ENCODE results near the gene SH3PXD2B. TPM values are rescaled to one million over a fixed set of nuclear protein-coding genes. Genes with fewer than 3 reads are reported as not detected.

SH3PXD2B gene
- total RNA-seq, 1 experiment from 2014 or later, result 27.5 TPM

DNA sequence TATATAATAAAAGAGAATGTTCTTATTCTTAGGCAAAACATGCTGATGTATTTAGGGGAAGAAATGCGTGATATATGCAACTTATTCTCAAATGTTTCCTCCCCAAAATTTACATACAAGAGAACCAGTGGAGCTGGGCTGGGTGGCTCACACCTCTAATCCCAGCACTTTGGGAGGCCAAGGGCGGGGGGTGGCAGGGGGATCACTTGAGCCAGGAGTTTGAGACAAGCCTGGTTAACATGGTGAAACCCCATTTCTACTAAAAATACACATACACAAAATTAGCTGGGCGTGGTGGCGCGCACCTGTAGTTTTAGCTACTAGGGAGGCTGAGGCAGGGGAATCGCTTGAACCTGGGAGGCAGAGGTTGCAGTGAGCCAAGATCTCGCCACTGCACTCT is 143.3 kb downstream of the SH3PXD2B start (continued):
- TF ChIP-seq YY1 (IDR thresholded peaks at IDR 0.05; ENCODE audit: extremely low read depth, insufficient replicate concordance, low read depth, low read length) (no peak), TCF7L2 (IDR thresholded peaks at IDR 0.05; ENCODE audit: borderline replicate concordance, extremely low read depth, insufficient read depth, insufficient read length) (no peak), FOSL1 (IDR thresholded peaks at IDR 0.05; ENCODE audit: low read depth) (no peak), EZH2 (IDR thresholded peaks at IDR 0.05) (no peak), CEBPB (IDR thresholded peaks at IDR 0.05; ENCODE audit: low read depth) (no peak), SIN3A (IDR thresholded peaks at IDR 0.05; ENCODE audit: low read depth) (no peak), RAD21 (IDR thresholded peaks at IDR 0.05; ENCODE audit: low read depth) (no peak)

GRCh38 chr5:172305380-172305779 is 148.9 kb downstream of the SH3PXD2B start:
- DNase-seq (ENCODE audit: low read depth, low spot score) (no peak), ATAC-seq (no peak)
- no peak overlapping the region for H3K4me2 ChIP-seq (ENCODE audit: low read length)
- intact Hi-C loops (cut with micrococcal nuclease), result no loop called here
- 0 out of 4 replicates have a peak, but pooled peaks cover 0 to 4% of the 10 kb centered on the region in 2 experiments for H3K9me3 ChIP-seq (ENCODE audit: control insufficient read depth in 1 of 2, insufficient read depth in 1 of 2, low read depth in 1 of 2, low read length in 2 of 2)
- CTCF ChIA-PET, result no interaction called here
- no TSS peak for BruUV-seq (replicated peaks)
- no peaks in the 10 kb centered on the region for H3K36me3 ChIP-seq (ENCODE audit: control insufficient read depth in 1 of 2, insufficient read depth in 2 of 2, low read length in 2 of 2)
- H3K79me2 ChIP-seq (ENCODE audit: insufficient read depth, low read length), result no peaks in the 10 kb centered on the region
- POLR2A ChIA-PET, result interaction anchor here (2.7 kb wide), 1 partner anchor 12 kb away, joined by 6 read pairs; no protein-coding TSS in a partner anchor
- H3K9ac ChIP-seq (ENCODE audit: low read length), result no peak overlapping the region
- no peaks in the 10 kb centered on the region for H3K27me3 ChIP-seq (ENCODE audit: insufficient read depth, low read length)
- H2AFZ ChIP-seq (ENCODE audit: low read depth, low read length, poor library complexity, severe bottlenecking), result no peak overlapping the region
- H3K4me3 ChIP-seq (replicated peaks in 1 of 2; ENCODE audit: low read depth in 1 of 2, low read length in 2 of 2), result no peak overlapping the region
- no peaks in the 10 kb centered on the region for H3K9me2 ChIP-seq (ENCODE audit: insufficient read depth)
- peaks cover 12 to 19% of the 10 kb centered on the region in 2 experiments for H3K4me1 ChIP-seq (ENCODE audit: control insufficient read depth in 1 of 2, insufficient read depth in 2 of 2, low read length in 2 of 2)
- TF ChIP-seq POLR2A (IDR thresholded peaks at IDR 0.05; ENCODE audit: borderline replicate concordance, extremely low read depth, insufficient read depth, insufficient read length), result no peak
- TF ChIP-seq SRF (IDR thresholded peaks at IDR 0.05; ENCODE audit: low read depth), result no peak
- no peak for TF ChIP-seq YY1 (IDR thresholded peaks at IDR 0.05; ENCODE audit: extremely low read depth, insufficient replicate concordance, low read depth, low read length)
- TF ChIP-seq SP1 (IDR thresholded peaks at IDR 0.05; ENCODE audit: low read depth), result no peak
- TF ChIP-seq, protein P1, sequence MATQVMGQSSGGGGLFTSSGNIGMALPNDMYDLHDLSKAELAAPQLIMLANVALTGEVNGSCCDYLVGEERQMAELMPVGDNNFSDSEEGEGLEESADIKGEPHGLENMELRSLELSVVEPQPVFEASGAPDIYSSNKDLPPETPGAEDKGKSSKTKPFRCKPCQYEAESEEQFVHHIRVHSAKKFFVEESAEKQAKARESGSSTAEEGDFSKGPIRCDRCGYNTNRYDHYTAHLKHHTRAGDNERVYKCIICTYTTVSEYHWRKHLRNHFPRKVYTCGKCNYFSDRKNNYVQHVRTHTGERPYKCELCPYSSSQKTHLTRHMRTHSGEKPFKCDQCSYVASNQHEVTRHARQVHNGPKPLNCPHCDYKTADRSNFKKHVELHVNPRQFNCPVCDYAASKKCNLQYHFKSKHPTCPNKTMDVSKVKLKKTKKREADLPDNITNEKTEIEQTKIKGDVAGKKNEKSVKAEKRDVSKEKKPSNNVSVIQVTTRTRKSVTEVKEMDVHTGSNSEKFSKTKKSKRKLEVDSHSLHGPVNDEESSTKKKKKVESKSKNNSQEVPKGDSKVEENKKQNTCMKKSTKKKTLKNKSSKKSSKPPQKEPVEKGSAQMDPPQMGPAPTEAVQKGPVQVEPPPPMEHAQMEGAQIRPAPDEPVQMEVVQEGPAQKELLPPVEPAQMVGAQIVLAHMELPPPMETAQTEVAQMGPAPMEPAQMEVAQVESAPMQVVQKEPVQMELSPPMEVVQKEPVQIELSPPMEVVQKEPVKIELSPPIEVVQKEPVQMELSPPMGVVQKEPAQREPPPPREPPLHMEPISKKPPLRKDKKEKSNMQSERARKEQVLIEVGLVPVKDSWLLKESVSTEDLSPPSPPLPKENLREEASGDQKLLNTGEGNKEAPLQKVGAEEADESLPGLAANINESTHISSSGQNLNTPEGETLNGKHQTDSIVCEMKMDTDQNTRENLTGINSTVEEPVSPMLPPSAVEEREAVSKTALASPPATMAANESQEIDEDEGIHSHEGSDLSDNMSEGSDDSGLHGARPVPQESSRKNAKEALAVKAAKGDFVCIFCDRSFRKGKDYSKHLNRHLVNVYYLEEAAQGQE (IDR thresholded peaks at IDR 0.05; ENCODE audit: low read depth), result no peak
- TF ChIP-seq POLR2AphosphoS5 (IDR thresholded peaks at IDR 0.05; ENCODE audit: low read depth, low read length), result no peak
- RAD21 ChIA-PET (ENCODE audit: low non-redundant PET in 1 of 2, low total read pairs in 2 of 2, uncharacterized antibody in 2 of 2, unreplicated experiment in 2 of 2), result no interaction called here
- H4K20me1 ChIP-seq (ENCODE audit: insufficient read depth), result no peaks in the 10 kb centered on the region
- H3K27ac ChIP-seq (ENCODE audit: low read depth, low read length), result no peak overlapping the region

Data from HCT116 (cell line).